GM18505 (cell line): Measurements from ENCODE around the gene LCN10.
"Not testable (repeated sequence)": the region's sequence is repeated elsewhere in the genome, so short reads cannot be mapped to it uniquely, and the experiment has no call there.

Experiments used
- ATAC-seq: cut with Tn5 transposase; IDR thresholded peaks from one replicate; pipeline ENCODE4 v1.9.1; 2021; ENCODE audit not compliant: unreplicated experiment
- POLR2A ChIP-seq: IDR thresholded peaks from 4 replicates; pipeline ENCODE4 v1.6.1; 2011; ENCODE audit warnings: borderline replicate concordance; ENCODE audit not compliant: insufficient read depth, insufficient read length; ENCODE audit errors: extremely low read depth

Gene LCN10

DNA sequence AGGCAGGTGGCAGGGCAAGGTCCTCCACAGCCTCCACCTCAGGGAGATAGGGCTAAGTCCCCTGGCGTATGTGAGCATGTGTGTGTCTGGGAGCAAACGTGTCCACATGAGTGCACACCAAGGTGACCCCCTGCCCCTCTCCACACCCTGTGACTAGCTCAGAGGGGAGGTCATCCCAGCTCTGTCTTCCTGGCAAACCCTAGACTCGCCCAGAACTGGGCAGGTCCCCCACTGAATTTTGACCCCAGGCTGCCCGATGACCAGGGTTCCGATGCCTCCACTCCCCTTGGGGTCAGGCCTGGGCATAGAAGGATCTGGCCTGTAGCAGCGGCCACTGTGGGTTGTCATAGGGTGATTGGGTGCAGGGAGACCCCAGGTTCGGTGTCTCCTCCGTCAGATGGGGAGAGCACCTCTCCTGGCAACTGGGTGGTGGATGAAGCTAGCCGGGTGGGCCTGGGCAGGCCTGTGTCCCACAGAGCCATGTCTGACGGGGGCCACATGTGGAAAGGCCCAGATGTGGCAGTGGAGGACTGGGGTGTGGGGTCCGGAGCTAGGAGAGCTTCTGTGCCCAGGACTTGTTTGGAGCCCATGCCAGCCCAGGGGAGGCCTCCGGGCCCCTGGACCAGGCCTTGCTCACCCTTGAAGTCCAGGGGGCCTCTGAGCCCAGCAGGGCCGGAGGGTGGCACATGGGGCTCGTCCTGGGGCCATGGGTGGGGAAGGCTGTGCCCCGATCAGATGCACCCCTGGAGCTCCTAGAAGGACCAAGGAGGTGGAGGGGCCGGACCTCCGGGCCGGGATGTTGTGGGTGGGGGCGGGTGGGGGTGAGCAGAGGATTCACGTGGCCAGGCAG lies 24.2 kb downstream of the LCN10 start:
- no peak for TF ChIP-seq POLR2A
- no peak for ATAC-seq

GRCh38 chr9:136717399-136717798 lies 25.3 kb downstream of the LCN10 start:
- no peak for ATAC-seq
- no peak for TF ChIP-seq POLR2A

DNA sequence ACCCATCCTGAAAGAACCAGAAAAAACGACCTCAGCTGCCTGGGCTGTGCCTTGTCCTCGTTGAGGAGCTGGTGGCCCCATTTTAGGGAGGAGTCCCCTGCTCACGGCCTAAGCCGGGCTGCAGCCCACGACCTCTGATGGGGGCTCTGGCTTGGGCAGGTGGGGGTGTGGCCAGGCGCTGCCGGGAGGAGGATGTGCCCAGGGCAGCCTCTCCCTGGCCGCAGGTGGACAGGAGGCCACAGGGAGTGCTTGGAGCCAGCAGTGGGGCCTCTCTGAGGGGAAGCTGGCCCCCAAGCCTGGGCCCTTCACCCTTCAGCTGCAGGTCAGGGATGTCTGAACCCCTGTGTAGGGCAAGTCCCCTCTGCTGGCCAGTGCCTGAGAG lies 27.9 kb downstream of the LCN10 start:
- TF ChIP-seq POLR2A: no peak
- no peak for ATAC-seq

GRCh38 chr9:136714096-136714892 lies 28.4 kb downstream of the LCN10 start:
- no peak for ATAC-seq
- TF ChIP-seq POLR2A: no peak

GRCh38 chr9:136713550-136713949 lies 29.2 kb downstream of the LCN10 start:
- no peak for ATAC-seq
- TF ChIP-seq POLR2A: no peak

DNA sequence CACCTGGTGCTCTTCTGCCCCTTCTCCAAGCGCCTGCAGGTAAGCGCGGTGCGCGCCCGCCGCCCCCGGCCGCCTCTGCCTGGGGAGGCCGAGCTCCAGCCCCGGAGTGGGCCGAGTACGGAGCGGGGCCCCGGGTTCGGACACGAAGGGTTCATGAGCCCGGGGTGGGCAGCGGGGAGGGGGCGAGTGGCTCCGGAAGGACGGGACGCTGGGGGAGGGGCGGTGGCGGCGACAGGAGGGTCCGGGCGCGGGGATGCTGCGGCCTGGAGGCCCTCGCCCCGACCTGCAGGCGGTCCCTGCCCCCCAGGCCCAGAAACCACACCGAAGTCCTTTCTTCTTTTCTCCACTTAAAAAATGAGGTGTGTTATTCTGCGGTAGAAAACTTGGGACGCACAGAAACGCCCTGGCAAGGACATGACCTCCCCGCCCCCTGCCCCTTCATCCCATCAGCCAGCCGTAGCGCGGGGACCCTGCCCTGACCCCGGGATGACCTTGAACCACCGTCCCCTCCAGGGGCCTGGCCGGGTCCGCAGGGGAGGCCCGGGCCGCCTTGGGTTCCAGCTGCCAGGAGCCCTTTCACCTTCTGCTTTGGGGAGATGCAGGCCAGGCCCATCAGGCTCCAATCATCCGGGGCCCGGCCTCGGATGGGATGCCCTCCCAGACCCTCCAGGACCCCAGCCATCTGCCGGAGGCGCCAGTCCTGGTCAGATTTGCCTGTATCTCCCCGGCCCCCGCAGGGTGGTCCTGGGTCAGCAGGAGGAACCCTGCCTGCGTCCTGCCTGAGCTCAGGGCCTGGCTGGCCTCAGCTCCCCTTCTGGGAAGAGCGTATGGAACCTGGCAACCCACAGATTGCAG lies 29.8 kb downstream of the LCN10 start:
- no peak for ATAC-seq
- TF ChIP-seq POLR2A: no peak

DNA sequence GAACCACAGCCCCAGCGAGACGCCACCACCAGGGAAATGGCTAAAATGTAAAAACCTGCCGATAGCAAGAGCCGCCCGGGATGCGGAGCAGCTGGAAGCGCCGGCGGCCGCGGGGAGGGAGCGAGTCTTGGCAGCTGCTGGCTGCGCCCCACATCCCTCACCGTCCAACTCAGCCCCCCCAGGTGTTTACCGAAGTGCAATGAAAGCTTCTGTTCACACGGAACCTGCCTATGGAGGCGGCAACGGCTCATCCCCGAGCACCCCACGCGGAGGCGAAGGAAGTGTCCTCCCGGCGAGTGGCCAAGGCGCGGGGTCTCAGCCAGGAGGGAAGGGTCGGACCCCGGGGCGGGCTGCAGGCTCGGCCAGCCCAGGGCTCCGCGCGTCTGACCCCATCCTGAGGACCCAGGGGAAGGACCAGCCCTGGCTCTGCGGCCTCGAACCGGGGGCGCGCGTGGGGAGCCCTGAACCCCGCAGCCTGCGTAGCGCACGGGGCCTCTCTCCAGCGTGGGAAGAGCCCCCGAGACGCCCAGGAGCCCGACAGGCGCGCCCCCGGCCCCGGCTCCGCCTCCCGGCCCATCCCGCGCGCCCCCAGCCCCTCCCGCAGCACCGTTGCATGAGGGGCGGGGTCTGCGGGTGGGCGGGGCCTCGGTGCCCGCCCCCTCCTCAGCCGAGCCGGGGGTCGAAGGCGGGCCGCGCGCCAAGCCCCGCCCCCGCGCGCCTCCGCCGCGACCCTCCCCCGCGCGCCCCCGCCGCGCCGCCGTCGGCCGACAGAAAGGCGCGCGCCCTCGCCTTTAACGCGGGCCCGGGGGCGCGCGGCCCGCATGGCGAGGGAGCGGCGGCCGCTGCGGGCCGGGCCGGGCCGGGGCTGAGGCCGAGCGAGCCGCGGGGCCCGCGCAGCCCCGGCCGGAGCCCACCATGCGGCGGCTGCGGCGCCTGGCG lies 30.7 kb downstream of the LCN10 start, which contains the start of gene DIPK1B:
Gene DIPK1B, plus strand, starts transcription at position 822 of the 939 bp plus-strand sequence. Its CDS starts 94 bp downstream, at position 916.
- no peak for TF ChIP-seq POLR2A
- no peak for ATAC-seq

DNA sequence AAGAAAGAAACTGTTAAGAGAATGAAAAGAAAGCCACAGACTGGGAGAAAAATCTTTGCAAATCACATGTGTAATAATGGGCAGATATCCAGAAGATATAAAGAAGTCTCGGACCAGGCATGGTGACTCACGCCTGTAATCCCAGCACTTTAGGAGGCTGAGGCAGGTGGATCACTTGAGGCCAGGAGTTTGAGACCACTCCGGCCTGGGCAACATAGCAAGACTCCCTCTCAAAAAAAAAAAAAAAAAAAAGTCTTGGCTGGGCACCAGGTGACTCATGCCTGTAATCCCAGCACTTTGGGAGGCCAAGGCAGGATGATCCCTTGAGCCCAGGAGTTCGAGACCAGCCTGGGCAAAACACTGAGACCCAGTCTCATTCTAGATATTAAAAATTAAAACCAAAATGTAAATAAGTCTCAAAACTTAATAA lies 31.5 kb downstream of the LCN10 start:
- not testable (repeated sequence) for ATAC-seq

DNA sequence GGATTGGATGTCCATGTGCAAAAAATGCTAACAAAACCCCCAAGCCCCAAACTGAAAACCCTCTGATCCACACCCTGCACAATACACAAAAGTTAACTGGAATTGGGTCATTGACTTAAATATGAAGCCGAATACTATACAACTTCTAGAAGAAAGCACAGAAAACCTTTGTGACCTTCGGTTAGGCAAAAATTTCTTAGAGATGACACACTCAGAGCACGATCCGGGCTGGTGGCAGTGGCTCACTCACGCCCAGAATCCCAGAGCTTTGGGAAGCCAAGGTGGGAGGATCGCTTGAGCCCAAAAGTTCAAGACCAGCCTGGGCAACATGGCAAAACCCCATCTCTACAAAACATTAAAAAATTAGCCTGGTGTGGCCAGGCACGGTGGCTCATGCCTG lies 32.2 kb downstream of the LCN10 start:
- TF ChIP-seq POLR2A: no peak
- no peak for ATAC-seq

DNA sequence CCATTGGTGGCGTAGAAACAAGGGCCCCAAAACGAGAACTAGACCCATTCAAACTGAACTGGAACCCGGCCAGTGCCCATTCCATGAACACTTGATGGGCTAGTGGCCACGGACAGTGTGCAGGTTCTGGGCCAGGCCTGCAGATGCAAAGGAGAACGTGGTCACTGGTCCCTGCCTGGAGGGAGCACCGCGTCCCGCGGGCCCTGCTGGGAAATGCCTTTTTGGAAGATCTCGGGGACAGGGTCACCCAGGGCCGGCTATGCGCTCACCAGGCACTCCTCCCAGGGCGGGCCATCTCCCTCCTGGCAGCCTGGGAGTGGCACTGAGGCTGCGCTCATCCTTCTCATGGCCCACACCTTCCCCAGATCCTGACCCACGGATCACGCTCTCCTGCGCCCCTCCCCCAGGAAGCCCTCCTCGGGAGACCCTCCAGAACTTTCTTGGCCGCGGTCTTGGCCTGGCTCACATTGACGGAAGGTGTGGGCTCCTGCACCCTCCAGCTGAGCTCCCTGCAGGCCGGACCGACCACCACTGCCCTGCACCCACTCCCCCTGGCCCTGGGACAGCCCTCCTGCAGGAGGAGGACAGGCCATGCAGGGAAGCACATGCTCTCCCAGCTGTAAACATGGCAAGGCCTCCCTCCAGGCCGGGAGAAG lies 33.2 kb downstream of the LCN10 start:
- no peak for ATAC-seq
- TF ChIP-seq POLR2A: no peak

- no peak for ATAC-seq
- TF ChIP-seq POLR2A: no peak
These were observed 34.8 kb downstream of the LCN10 start for GRCh38 chr9:136707849-136708517.
